ENCODE results near the gene TEX2. TPM values are rescaled to one million over a fixed set of nuclear protein-coding genes. Genes with fewer than 3 reads are reported as not detected.

TEX2 gene
- polyA plus RNA-seq, 5 donors = 19.5 to 29.5 (median 23.3) TPM

- DNase-seq = no peak
Measured at GRCh38 chr17:64117981-64118979, 144.8 kb downstream of the TEX2 start.

- no peak for DNase-seq
Measured at GRCh38 chr17:64115822-64116534, 147.1 kb downstream of the TEX2 start.

GRCh38 chr17:64115043-64115698 is 147.9 kb downstream of the TEX2 start:
- no peak for DNase-seq

GRCh38 chr17:64113006-64113405 is 150.1 kb downstream of the TEX2 start:
- DNase-seq = no peak

- no peak for DNase-seq
Measured at GRCh38 chr17:64111831-64112230, 151.2 kb downstream of the TEX2 start.

GRCh38 chr17:64110379-64111152 is 152.5 kb downstream of the TEX2 start:
- DNase-seq = no peak

- no peak for DNase-seq
Measured at GRCh38 chr17:64109400-64109799, 153.7 kb downstream of the TEX2 start.

GRCh38 chr17:64107500-64108236 is 155.4 kb downstream of the TEX2 start:
- no peak for DNase-seq

- DNase-seq = no peak
Measured at GRCh38 chr17:64106918-64107317, 156.1 kb downstream of the TEX2 start.

- DNase-seq = no peak
Measured at GRCh38 chr17:64103391-64104364, 159.4 kb downstream of the TEX2 start.

GRCh38 chr17:64102627-64103390 is 160.3 kb downstream of the TEX2 start:
- DNase-seq = no peak

GRCh38 chr17:64099543-64099942 is 163.5 kb downstream of the TEX2 start:
- no peak for DNase-seq

Other genes starting within 250 kb of the TEX2 start
- 10 to 100 TPM; 43.5 to 50.7 (median 46.8) TPM for gene ICAM2, start 242.6 kb downstream of the TEX2 start, polyA plus RNA-seq (ENCODE audit: insufficient read depth in 1 of 5, insufficient read length in 5 of 5, low replicate concordance in 1 of 5)
- gene ERN1, start 133.1 kb downstream of the TEX2 start, polyA plus RNA-seq (ENCODE audit: insufficient read depth in 1 of 5, insufficient read length in 5 of 5, low replicate concordance in 1 of 5) = 10 to 100 TPM in 4 of 5 donors, 1 to 10 TPM in 1; 8.5 to 13.6 (median 10.5) TPM
- gene PECAM1, start 127.6 kb upstream of the TEX2 start, polyA plus RNA-seq (ENCODE audit: insufficient read depth in 1 of 5, insufficient read length in 5 of 5, low replicate concordance in 1 of 5) = 100 to 1,000 TPM; 254 to 386 (median 364) TPM
- gene MILR1, start 185.9 kb upstream of the TEX2 start, polyA plus RNA-seq (ENCODE audit: insufficient read depth in 1 of 5, insufficient read length in 5 of 5, low replicate concordance in 1 of 5) = 1 to 10 TPM; 2.5 to 5.2 (median 3.2) TPM
- 10 to 100 TPM; 32.5 to 63.5 (median 47.6) TPM for gene POLG2, start 233.8 kb upstream of the TEX2 start, polyA plus RNA-seq (ENCODE audit: insufficient read depth in 1 of 5, insufficient read length in 5 of 5, low replicate concordance in 1 of 5)
- 100 to 1,000 TPM; 673 to 854 (median 735) TPM for gene DDX5, start 243.0 kb upstream of the TEX2 start, polyA plus RNA-seq (ENCODE audit: insufficient read depth in 1 of 5, insufficient read length in 5 of 5, low replicate concordance in 1 of 5)
- gene CEP95, start 243.7 kb upstream of the TEX2 start, polyA plus RNA-seq (ENCODE audit: insufficient read depth in 1 of 5, insufficient read length in 5 of 5, low replicate concordance in 1 of 5) = 100 to 1,000 TPM; 105 to 190 (median 149) TPM